Prostate gland (tissue), 2 donors: ENCODE data around the gene EP400.

Experiments
- CTCF ChIP-seq, 4 experiments: fragments of 200-600 bp in 2 of 4; fragments of 450-650 bp in 2 of 4; sonication (generic) in 2 of 4; IDR thresholded peaks; 1 replicate in 3 of 4; 2 replicates in 1 of 4; pipeline ENCODE4 v1.5.1; 2016 to 2019; ENCODE audit warnings: antibody characterized with exemption in 4 of 4, mild to moderate bottlenecking in 2 of 4, moderate library complexity in 2 of 4
- POLR2A ChIP-seq: fragments of 450-650 bp; IDR thresholded peaks from one replicate; pipeline ENCODE4 v1.6.1; 2016; ENCODE audit warnings: antibody characterized with exemption, mild to moderate bottlenecking

DNA sequence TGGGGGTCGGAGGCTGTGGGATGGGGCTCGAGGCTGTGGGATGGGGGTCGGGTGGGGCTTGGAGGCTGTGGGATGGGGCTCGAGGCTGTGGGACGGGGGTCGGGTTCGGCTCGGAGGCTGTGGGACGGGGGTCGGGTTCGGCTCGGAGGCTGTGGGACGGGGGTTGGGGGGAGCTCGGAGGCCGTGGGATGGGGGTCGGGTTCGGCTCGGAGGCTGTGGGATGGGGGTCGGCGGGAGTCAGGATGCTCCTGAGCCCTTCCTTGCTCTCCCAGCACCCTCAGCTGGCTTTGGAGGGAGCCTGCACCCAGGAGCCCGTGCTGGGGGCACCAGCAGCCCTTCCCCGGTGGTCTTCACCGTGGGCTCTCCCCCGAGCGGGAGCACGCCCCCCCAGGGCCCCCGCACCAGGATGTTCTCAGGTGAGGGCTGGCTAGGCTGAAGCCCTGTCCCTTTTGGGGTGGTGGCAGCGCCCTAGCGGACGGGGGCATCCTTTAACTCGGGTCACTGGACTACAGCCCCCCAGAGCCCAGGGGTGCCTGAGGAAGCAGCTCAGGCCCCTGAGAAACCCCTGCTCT is 32.5 kb upstream of the EP400 start:
- TF ChIP-seq POLR2A (no peak), CTCF (IDR thresholded peaks at IDR 0.05) (no peak)
